Gastrocnemius medialis (tissue), 4 donors: Measurements from ENCODE around the gene ZMYM3. TPM values are rescaled to one million over a fixed set of nuclear protein-coding genes. Genes with fewer than 3 reads are reported as not detected.

Source experiments
- ATAC-seq, 2 donors: fragments of 150-250 bp; one replicate each; pipeline ENCODE4 v1.9.1; 2016
- DNase-seq, 2 donors: peaks; one replicate each; pipeline ENCODE4 v3.0.0-alpha.2; 2019
- H3K27ac ChIP-seq, 4 donors: fragments of 200-600 bp; sonication (generic); 1 replicate in 1 of 4; 2 replicates in 3 of 4; pipeline ENCODE4 v1.5.1; 2016 to 2018; ENCODE audit warnings: mild to moderate bottlenecking in 2 of 4, moderate library complexity in 1 of 4
- H3K27me3 ChIP-seq, 3 donors: fragments of 200-600 bp; sonication (generic) in 2 of 3; 1 replicate in 1 of 3; 2 replicates in 2 of 3; pipeline versions ENCODE4 v1.5.1 to v1.6.0; 2016 to 2019; ENCODE audit warnings: mild to moderate bottlenecking in 1 of 3, moderate library complexity in 1 of 3
- H3K36me3 ChIP-seq, 2 donors: fragments of 200-600 bp; sonication (generic) in 1 of 2; one replicate each; pipeline ENCODE4 v1.5.1; 2017 to 2018
- H3K4me1 ChIP-seq, 2 donors: fragments of 200-600 bp; sonication (generic) in 1 of 2; one replicate each; pipeline ENCODE4 v1.5.1; 2016 to 2017; ENCODE audit warnings: mild to moderate bottlenecking in 2 of 2
- H3K4me3 ChIP-seq, 4 donors: fragments of 200-600 bp; sonication (generic) in 3 of 4; 1 replicate in 1 of 4; 2 replicates in 3 of 4; pipeline ENCODE4 v1.5.1; 2016 to 2019; ENCODE audit warnings: mild to moderate bottlenecking in 2 of 4
- H3K9me3 ChIP-seq, 3 donors: fragments of 200-600 bp; sonication (generic) in 2 of 3; 1 replicate in 1 of 3; 2 replicates in 2 of 3; pipeline ENCODE4 v1.5.1; 2016 to 2019
- CTCF ChIP-seq, 5 experiments: fragments of 450-650 bp in 3 of 5; fragments of 200-600 bp in 2 of 5; sonication (generic) in 2 of 5; IDR thresholded peaks in 4 of 5; conservative IDR thresholded peaks in 1 of 5; 1 replicate in 4 of 5; 2 replicates in 1 of 5; pipeline ENCODE4 v1.5.1; 2016 to 2019; ENCODE audit warnings: antibody characterized with exemption in 5 of 5, mild to moderate bottlenecking in 3 of 5, moderate library complexity in 3 of 5
- POLR2A ChIP-seq, 2 donors: fragments of 450-650 bp; IDR thresholded peaks; one replicate each; pipeline ENCODE4 v1.6.1; 2017; ENCODE audit warnings: antibody characterized with exemption in 2 of 2, mild to moderate bottlenecking in 2 of 2, moderate library complexity in 2 of 2
- in situ Hi-C, 4 donors: fragments of 200-750 bp; cut with MboI; loops; one replicate each; pipeline versions ENCODE4 v1.15.0 to v1.8.0; 2017; ENCODE audit warnings: low sequenced_read_pairs in 4 of 4
- intact Hi-C: fragments of 100-400 bp; cut with DNase I; formaldehyde crosslinking; loops from one replicate; pipeline ENCODE4 v1.15.1; 2023; ENCODE audit warnings: low total_unique reads
- total RNA-seq, 4 donors: library from RNA; depleted of rRNA; stranded (reverse); fragments of >200 nt; gene quantifications; one replicate each; pipeline versions ENCODE4 v1.1.0 to v1.2.3, GENCODE V29; 2016

The ZMYM3 gene
- total RNA-seq, 4 donors from 2014 or later, result 7.1 to 10.2 (median 8.9) TPM

GRCh38 chrX:71241301-71241700, 12.6 kb downstream of the ZMYM3 start:
- Histone ChIP-seq H3K27ac (no peak overlapping the region), H3K4me3 (no peak overlapping the region), H3K36me3 (peaks cover 0 to 27% of the 10 kb centered on the region in 2 donors), H3K27me3 (no peaks in the 10 kb centered on the region), H3K9me3 (no peaks in the 10 kb centered on the region), H3K4me1 (no peaks in the 10 kb centered on the region)
- ATAC-seq (no peak), DNase-seq (no peak)
- in situ Hi-C loops (no loop called here), intact Hi-C loops (no loop called here)
- no peak for TF ChIP-seq POLR2A (IDR thresholded peaks at IDR 0.05)
- TF ChIP-seq CTCF (IDR thresholded peaks at IDR 0.05 in 4 of 5, conservative IDR thresholded peaks at IDR 0.05 in 1 of 5), result no peak

GRCh38 chrX:71239781-71240180, 14.2 kb downstream of the ZMYM3 start:
- no peak for DNase-seq
- intact Hi-C loops (no loop called here), in situ Hi-C loops (no loop called here)
- no peaks in the 10 kb centered on the region for H3K9me3 ChIP-seq
- no peaks in the 10 kb centered on the region for H3K27me3 ChIP-seq
- H3K36me3 ChIP-seq, result peaks cover 0 to 19% of the 10 kb centered on the region in 2 donors
- TF ChIP-seq POLR2A (IDR thresholded peaks at IDR 0.05), result no peak
- TF ChIP-seq CTCF (IDR thresholded peaks at IDR 0.05 in 4 of 5, conservative IDR thresholded peaks at IDR 0.05 in 1 of 5), result no peak
- H3K4me1 ChIP-seq, result no peaks in the 10 kb centered on the region
- no peak overlapping the region for H3K27ac ChIP-seq
- ATAC-seq, result no peak
- no peak overlapping the region for H3K4me3 ChIP-seq

- no peak for ATAC-seq
- intact Hi-C loops, result no loop called here
- no peaks in the 10 kb centered on the region for H3K4me1 ChIP-seq
- DNase-seq, result no peak
- in situ Hi-C loops, result no loop called here
- no peak overlapping the region for H3K4me3 ChIP-seq
- H3K36me3 ChIP-seq, result no peaks in the 10 kb centered on the region
- no peaks in the 10 kb centered on the region for H3K27me3 ChIP-seq
- H3K27ac ChIP-seq, result no peak overlapping the region
- no peak for TF ChIP-seq CTCF (IDR thresholded peaks at IDR 0.05 in 4 of 5, conservative IDR thresholded peaks at IDR 0.05 in 1 of 5)
- no peak for TF ChIP-seq POLR2A (IDR thresholded peaks at IDR 0.05)
- H3K9me3 ChIP-seq, result no peaks in the 10 kb centered on the region
Measured at GRCh38 chrX:71236836-71237235, 17.1 kb downstream of the ZMYM3 start.

GRCh38 chrX:71235482-71235881, 18.5 kb downstream of the ZMYM3 start:
- intact Hi-C loops, result no loop called here
- in situ Hi-C loops, result no loop called here
- H3K9me3 ChIP-seq, result no peaks in the 10 kb centered on the region
- TF ChIP-seq CTCF (IDR thresholded peaks at IDR 0.05 in 4 of 5, conservative IDR thresholded peaks at IDR 0.05 in 1 of 5), result no peak
- no peak for TF ChIP-seq POLR2A (IDR thresholded peaks at IDR 0.05)
- no peaks in the 10 kb centered on the region for H3K36me3 ChIP-seq
- DNase-seq (no peak), ATAC-seq (no peak)
- H3K27ac ChIP-seq, result no peak overlapping the region
- H3K4me1 ChIP-seq, result no peaks in the 10 kb centered on the region
- no peaks in the 10 kb centered on the region for H3K27me3 ChIP-seq
- no peak overlapping the region for H3K4me3 ChIP-seq

GRCh38 chrX:71228063-71228642, 25.8 kb downstream of the ZMYM3 start:
- no peaks in the 10 kb centered on the region for H3K4me1 ChIP-seq
- ATAC-seq (no peak), DNase-seq (no peak)
- intact Hi-C loops, result no loop called here
- H3K27ac ChIP-seq, result no peak overlapping the region
- H3K27me3 ChIP-seq, result no peaks in the 10 kb centered on the region
- TF ChIP-seq CTCF (IDR thresholded peaks at IDR 0.05 in 4 of 5, conservative IDR thresholded peaks at IDR 0.05 in 1 of 5) (no peak), POLR2A (IDR thresholded peaks at IDR 0.05) (no peak)
- in situ Hi-C loops, result no loop called here
- H3K9me3 ChIP-seq, result no peaks in the 10 kb centered on the region
- no peak overlapping the region for H3K4me3 ChIP-seq
- no peaks in the 10 kb centered on the region for H3K36me3 ChIP-seq
